ENCODE measurements around the gene DLX4.
A peak's percentile ranks its signal among the peaks of the same experiment; 100 is the strongest.

DLX4 gene

DNA sequence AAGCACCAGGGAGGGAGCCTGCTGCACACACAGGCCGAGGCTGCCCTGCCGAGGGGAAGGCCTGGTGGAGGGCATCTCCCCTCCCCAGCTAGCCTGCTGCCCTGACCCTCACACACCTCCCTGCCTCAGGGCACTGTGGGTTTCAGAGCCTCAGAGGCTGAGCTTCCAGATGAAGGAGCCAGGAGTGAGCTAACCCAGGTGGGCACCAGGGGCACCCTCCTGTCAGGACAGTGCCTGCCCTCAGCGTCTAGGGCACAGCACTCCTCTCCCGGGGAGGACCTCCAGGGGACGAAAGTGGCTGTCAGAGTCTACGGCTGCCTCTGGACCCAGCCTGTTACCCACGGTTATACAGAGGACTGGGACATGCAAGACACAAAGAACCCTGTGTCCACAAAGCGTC, 22.8 kb upstream of the DLX4 start:
- DNase-seq (ENCODE audit: low read depth, low spot score) = no peak
- no peak overlapping the region for H3K27ac ChIP-seq

DNA sequence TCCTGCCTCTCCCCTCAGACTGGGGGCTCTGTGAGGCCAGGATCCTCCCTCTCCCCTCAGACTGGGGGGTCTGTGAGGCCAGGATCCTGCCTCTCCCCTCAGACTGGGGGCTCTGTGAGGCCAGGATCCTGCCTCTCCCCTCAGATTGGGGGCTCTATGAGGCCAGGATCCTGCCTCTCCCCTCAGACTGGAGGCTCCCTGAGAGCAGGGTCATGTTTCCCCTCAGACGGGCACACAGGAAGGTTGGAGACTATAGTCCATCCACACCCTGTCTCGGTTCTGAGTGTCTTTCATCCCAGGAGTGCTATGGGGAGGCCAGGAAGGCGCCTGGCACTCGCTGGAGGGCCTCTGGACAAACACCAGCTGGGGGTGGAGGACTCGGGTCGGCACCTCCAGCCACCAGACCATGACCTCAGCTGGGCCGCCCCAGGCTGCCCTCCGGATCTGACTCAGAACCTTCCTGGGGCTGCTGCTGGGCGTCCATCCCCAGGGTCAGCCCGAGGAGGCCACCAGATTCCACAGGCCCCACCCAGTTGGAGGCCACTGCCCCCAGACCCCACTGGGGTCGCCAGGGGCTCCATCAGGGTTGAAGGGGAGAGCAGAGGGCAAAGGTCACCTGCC, 21.9 kb upstream of the DLX4 start:
- no peak for DNase-seq (ENCODE audit: low read depth, low spot score)
- H3K27ac ChIP-seq = no peak overlapping the region

DNA sequence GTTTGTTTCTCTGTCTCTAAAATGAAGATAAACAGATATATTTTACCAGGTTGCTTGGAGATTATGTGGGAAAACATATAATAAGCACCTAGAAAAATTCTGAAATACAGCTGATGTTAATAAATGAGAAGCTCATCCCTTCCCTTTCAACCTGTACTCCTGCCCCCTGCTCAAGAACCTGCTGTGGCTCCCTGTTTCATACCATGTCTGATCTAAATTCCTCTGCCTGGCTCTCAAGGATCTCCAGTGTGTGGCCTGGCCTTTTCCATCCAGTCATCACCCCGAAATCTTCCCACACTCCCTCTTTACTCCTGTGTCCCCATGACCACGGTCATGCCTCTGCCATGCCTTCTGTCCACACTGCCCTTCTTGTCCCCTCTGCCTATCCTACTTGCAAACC, 19.4 kb upstream of the DLX4 start:
- H3K27ac ChIP-seq = no peak overlapping the region
- no peak for DNase-seq (ENCODE audit: low read depth, low spot score)

DNA sequence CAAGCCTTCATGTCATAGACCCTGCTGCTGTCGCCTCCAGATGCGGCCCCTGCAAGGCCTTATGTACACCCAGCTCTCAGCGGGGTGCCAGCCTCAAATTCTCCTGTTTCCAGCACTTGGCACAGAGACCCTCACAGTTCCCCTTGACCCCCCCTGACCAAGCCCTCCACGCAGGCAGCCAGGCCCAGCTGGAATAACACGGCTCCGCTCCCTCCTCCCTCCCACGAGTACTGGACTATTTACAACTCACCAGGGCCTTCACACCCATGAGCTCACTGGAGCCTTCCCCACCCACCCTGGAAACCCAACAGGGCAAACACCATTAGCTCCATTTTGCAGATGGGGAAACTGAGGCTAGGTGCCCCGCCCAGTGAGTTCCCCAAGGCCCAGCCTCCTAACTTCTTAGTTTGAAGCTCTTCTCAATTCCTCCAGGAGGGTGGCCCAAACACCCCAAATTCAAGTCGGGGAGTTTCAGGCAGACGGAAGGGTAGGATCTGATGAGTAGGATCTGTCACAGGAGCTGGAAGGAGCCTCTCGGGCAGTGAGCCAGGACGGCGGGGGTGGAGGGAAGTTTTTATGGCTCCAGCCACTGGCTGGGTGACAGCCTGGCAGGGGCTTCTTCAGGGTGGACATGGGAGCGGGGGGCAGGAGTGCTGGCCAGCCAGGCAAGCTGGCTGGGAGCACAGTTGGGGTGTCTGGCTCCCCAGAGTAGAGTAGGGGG, 17.5 kb upstream of the DLX4 start:
- H3K27ac ChIP-seq = no peak overlapping the region
- DNase-seq (ENCODE audit: low read depth, low spot score) = no peak

DNA sequence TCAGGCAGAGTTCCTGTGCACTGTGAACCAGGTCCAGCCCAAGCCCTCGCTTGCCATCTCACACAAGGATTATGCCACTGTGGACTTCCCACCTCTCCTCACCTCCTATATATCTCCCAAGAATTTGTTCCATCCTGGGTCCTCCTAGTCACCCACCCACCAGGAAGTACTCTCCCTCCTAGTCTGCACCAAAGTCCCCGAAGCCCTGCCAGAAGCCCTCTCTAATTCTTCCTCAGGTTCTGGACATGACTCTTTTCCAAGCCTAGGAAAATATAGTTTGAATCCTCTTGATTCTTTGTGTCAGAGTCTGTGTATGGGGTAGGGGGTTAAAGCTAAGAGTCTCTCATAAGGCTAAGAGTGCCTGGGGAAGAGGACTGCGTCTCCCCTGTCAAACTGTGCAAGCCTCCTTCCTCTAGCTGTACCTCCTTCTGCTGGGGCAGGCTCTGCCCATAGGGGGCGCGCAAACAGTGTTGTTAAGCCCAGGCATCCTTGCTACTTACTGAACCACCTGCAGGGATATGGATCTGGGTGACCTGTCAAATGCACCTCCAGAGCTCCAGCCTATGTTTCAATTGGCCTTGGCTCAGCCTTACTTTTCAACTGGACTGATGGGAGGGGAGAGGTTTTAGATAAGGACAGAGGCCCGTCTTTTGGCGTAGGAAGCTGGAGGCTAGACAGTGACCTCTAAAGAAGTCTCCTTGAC, 16.6 kb upstream of the DLX4 start:
- H3K27ac ChIP-seq = no peak overlapping the region
- peak; percentile 26 for DNase-seq (ENCODE audit: low read depth, low spot score)

DNA sequence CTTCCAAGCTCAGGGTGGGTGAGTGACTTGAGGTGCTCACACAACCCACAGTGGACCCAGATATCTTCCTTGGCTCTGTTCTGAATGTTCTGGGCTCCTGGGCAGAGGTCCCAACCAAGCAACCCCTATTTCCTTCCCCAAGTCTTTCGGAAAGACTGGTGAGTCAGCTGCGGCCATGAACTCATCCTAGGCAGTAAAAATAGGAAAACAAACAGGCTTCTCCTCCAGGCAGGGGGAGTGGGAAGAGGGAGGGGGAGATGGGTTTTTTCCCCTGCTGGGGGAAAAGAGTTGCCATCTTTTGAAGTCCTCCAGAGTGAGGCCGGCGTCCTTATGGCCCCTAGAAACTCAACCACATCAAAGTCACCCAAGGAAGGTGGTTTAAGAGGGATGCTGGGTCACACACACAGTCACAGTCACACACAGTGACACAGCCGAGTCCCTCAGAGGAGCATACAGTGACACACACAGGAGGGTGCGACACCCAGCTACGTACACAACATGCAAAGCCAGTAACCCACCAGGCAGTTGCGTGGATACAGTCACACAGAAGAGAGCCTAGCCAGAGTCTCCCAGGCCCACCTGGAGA, 16.0 kb upstream of the DLX4 start:
- H3K27ac ChIP-seq = no peak overlapping the region
- no peak for DNase-seq (ENCODE audit: low read depth, low spot score)

DNA sequence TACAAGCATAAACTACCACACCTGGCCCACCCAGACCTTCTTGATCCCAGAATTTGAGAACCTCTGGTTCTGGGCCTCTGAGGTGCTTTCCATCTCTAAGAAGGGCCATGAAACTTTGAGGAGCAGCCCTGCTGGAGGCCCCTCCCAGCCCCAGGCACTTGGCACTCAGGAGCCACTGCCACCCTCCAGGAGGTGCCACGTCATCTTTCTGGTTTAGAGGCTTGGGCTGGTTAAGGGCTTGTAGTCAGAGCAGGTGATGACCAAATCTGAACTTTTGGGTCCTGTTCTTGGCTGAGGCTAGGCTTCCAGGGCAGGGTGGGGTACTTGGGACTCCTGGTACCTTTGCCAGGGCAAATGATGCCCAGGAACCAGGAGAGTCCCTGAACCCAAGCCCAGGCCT, 13.8 kb upstream of the DLX4 start:
- no peak for DNase-seq (ENCODE audit: low read depth, low spot score)
- H3K27ac ChIP-seq = no peak overlapping the region

DNA sequence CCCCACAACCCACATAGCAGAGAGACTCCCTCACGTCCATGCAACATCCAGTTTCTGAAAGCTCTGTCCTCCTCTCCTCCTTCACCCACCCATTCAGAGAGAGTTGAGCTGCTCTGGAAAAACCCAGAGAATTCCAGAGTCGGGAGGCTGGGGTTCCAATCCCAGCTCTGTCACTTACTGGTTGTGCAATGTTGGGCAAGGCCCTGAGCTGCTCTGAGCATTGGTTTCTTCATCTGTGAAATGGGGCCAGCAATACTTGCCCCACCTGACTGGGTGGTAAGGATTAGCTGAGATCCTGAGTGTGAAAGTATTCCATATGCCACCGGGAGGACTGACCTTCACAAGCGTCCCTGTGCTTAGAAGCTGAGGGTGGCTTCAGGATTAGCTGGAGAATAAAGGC, 12.2 kb upstream of the DLX4 start:
- no peak overlapping the region for H3K27ac ChIP-seq
- no peak for DNase-seq (ENCODE audit: low read depth, low spot score)

DNA sequence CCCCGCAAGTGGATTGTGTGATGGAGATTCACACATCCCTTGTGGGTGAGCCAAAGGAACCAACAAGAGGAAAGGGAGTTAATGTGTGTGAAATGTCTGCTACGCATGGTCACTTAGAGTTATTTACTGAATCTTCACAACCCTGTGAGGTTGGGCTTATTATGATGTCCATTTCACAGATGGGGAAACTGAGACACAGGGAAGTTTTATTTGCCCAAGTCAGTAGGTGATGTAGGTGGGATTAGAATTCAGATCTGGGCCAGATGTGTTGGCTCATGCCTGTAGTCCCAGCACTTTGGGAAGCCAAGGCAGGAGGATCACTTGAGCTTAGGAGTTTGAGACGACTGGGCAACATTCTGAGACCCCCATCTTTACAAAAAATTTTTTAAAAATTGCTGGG, 11.6 kb upstream of the DLX4 start:
- no peak overlapping the region for H3K27ac ChIP-seq
- no peak for DNase-seq (ENCODE audit: low read depth, low spot score)

DNA sequence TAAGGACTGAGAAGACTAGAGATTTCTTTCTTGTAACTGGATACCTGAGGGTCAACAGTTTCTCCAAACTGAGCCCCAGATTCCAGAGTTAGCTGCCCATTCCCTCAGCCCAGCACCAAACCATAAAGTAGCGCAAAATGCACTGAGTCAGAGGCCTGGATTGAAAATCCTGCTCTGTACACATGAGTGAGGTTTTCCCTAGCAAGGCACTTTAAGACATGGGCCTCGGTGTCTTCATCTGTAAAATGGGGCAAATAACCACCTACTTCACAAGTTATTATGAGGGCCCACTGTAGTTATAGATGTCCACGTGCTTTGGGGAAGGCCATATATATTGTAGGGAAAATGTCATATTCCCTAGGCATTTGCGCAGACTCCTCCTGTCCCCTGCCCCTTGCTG, 10.3 kb upstream of the DLX4 start:
- DNase-seq (ENCODE audit: low read depth, low spot score) = no peak
- H3K27ac ChIP-seq = no peak overlapping the region

DNA sequence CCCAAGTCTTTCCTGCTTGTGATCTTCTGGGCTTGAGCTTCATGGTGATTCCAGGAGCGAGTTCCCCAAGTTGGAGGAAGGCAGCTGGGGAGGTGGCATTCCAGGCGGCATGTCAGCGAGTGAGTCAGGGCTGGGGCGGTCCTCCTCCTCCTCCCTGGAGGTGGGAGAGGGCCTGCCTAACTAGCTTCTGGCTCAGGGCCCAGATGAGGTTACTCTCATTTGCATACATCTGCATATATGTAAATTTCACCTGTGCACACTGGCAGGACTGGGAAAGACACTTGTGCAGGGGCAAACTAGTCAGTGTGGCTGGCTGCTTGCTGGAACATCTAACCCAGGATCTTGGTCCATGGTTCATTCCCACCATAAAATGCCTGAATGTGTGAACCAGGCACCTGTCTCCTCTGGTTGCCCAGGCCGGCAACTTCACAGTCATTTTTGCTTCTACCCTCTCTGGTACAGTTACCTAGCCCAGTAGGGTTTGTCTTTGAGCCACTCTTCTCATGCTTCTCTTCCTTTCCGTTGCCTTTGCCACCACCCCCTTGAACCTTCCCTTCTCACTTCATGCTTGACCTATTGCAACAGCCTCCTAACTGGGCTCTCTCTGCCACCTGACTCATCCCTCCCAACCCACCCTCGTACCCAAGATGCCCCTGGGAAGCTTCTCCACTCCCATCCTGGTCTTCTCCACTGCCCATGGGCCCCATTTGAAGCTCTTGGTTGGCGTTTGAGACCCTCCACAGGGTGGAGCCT, 9.6 kb upstream of the DLX4 start:
- no peak overlapping the region for H3K27ac ChIP-seq
- DNase-seq (ENCODE audit: low read depth, low spot score) = no peak

DNA sequence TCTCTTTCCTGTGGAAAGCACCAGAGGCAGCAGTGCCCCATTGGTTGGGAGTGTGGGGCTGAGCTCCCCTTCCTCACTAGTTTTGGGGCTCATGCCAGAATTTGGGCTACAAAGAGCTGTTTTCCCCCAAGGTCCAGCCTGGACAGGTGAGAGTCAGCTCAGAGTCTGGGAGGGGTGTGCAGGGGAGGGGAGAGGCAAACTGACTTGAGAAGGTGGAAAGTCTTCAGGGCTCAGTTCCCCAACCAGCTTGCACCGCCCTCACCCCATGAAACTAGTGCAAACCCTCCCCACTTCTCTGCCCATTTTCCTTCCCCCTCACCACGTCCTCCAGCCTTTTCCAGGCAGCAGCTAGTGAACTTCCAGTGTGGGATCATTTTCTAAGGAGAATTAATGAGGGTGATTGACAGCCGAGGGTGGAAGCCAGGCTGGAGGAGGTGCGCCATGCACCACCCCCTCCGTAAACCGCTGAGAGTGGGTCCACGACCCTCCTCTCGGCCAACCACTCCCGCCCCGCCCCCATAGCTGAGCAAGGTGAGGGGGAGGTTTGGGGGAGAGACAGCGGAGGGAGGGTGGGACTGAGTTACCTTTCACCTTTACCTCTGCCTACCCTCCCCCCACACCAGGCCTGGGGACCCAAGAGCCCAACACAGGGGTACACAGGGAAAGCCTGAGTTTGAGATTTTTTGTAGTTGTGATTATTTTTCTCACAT, 6.2 kb upstream of the DLX4 start:
- no peak for DNase-seq (ENCODE audit: low read depth, low spot score)

DNA sequence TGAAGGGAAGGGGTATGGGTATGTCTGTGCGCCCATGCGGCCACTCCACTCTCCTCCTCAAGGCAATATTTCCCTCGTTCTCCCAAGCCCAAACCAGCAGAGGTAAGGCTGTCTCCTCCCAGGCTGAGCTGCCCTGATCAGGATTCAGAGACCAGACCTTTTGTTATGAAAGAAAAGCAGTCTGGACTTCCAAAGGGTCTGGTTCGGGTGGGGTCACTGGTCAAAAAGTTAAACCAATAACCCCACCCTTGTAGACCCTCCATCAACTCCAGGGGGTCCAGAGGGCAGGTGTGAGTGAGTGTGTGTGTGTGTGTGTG, 5.7 kb upstream of the DLX4 start:
- no peak overlapping the region for H3K27ac ChIP-seq
- no peak for DNase-seq (ENCODE audit: low read depth, low spot score)

More for the DNA sequence above, 6.2 kb upstream of the DLX4 start:
- no peak overlapping the region for H3K27ac ChIP-seq

DNA sequence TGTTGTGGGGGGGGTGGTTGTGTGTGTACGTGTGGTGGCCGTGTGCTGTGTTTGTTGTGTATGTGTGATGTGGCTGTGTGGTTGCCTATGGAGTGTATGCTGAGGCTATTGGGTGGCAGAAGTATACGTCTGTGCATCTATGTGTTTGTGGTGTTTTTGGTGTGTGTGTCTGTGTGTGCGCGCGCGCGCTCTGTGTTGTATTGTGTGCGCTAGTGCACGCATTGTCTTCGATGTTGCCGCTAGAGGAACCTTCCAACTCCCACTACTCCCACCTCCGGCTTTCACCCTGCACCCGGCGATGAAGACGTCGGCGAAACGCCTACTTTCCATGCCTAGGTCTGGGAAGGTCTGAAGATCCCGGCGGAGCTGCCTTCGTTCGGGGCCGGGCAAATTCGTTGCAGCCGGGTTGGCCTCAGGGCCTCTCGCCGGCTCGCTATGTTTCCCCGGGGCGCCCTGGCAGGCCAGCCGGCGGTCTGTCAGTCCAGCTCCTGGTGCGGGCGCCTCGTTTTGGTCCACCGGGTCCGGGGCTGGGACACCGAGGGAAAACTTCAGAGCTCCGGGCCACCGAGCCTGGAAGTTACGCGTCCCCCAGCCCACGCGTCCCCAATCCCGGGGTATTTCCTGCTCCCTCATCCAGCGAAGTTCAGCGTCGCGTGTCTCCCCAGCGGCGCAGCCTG, 5.2 kb upstream of the DLX4 start:
- no peak overlapping the region for H3K27ac ChIP-seq
- DNase-seq (ENCODE audit: low read depth, low spot score) = no peak

DNA sequence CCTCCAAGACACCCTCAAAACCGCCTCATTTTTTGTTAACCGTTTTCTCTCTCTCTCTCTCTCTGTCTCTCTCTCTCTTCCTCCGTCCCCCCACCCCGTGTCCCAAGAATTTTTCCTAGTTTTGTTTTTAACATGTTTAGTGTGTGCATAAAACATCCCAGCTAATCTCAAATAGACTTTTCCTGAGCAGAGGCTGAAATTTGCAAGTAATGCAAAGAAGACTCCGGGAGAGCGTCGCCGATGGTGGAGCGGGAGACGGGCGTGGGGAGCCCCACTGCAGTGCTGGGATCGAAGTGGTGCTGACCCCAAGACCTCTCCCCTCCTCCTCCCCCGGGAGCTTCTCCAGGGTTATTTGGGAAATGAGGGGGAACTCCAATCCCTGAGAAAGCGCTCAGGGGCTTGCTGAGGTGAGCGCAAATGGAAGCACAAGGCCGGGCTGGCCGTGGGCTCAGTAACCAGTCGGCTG, 4.7 kb upstream of the DLX4 start:
- no peak for DNase-seq (ENCODE audit: low read depth, low spot score)
- H3K27ac ChIP-seq = no peak overlapping the region

DNA sequence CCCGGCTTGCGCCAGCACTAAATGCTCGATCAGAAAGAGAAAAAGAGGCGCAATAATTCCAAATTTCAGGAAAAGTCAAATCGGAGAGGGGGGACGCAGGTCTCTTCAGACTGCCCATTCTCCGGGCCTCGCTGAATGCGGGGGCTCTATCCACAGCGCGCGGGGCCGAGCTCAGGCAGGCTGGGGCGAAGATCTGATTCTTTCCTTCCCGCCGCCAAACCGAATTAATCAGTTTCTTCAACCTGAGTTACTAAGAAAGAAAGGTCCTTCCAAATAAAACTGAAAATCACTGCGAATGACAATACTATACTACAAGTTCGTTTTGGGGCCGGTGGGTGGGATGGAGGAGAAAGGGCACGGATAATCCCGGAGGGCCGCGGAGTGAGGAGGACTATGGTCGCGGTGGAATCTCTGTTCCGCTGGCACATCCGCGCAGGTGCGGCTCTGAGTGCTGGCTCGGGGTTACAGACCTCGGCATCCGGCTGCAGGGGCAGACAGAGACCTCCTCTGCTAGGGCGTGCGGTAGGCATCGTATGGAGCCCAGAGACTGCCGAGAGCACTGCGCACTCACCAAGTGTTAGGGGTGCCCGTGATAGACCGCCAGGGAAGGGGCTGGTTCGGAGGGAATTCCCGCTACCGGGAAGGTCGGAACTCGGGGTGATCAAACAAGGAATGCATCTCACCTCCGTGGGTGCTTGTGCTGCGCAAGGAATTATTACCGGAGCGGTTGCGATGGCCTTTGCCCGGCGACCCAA, 4.0 kb upstream of the DLX4 start:
- H3K27ac ChIP-seq = no peak overlapping the region
- no peak for DNase-seq (ENCODE audit: low read depth, low spot score)

DNA sequence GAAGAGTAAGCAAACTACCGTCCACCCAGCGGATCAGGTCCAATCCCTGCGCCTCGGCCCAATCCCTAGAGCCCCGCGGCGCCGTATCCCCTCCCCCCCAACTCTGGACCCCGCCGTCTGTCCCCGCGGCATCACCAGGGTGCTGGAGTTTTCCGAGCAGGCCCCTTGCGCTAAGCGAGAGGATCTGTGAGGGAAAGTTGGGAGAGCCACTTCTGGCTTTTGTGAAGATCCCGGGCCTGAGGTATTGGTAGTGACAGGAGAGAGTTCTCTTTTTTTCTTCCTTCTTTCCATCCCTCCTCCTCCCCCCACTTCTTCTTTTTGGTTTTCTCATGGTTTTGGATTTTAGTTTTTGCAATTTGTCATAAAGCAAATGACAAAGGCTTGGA, 3.5 kb upstream of the DLX4 start:
- H3K27ac ChIP-seq = no peak overlapping the region
- no peak for DNase-seq (ENCODE audit: low read depth, low spot score)

DNA sequence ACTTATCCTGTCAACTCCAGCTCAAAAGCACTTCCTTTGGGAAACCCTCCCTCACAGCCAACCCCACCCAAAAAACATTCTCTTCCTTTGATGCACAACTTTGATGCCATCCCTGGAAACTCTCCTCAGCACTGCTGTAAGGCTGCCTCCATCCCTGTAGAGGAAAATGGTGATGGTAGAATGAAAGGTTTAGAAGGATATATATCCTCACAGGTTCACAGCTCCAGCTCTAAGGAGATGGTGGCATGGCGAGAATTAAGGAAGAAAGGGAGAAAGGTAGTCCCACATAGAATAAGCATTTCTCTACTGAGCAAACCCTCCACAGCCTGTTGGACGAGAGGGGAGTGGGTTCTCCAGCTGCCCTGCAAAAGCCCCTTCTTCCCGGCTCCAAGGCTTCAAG, 2.2 kb upstream of the DLX4 start:
- no peak for DNase-seq (ENCODE audit: low read depth, low spot score)

DNA sequence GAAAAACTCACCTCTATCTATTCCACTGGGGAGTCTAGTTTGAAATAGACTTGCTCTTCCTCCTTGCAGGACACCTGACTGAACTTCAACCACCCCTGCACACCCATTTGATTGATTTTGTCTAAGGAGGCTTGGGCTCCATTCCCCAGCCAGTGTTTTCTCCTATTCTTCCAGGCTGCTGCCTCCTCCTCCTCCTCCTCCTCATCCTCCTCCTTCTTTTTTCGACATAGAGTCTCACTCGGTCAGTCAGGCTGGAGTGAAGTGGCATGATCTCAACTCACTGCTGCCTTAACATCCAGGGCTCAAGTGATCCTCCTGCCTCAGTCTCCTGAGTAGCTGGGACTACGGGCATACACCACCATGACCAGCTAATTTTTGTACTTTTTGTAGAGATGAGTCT, 1.8 kb upstream of the DLX4 start:
- no peak for DNase-seq (ENCODE audit: low read depth, low spot score)
- H3K27ac ChIP-seq = no peak overlapping the region

More for the DNA sequence above, 2.2 kb upstream of the DLX4 start:
- no peak overlapping the region for H3K27ac ChIP-seq
